CD14-positive monocyte (primary cell): ENCODE measurements around the gene KIF1A. TPM values are rescaled to one million over a fixed set of nuclear protein-coding genes. Genes with fewer than 3 reads are reported as not detected.
A peak's percentile ranks its signal among the peaks of the same experiment; 100 is the strongest.

Experiments
- DNase-seq, 3 donors: peaks; one replicate each; pipeline ENCODE4 v3.0.0-alpha.2; 2011 to 2022
- H2AFZ ChIP-seq: 2 replicates; pipeline ENCODE4 v1.6.0; 2012; ENCODE audit warnings: mild to moderate bottlenecking, low read depth, low read length, inconsistent platforms; ENCODE audit not compliant: insufficient read depth, poor library complexity, severe bottlenecking
- H3K27ac ChIP-seq, 2 donors: 1 replicate in 1 of 2; 2 replicates in 1 of 2; pipeline ENCODE4 v1.5.1; 2012 to 2013; ENCODE audit warnings: low read length in 2 of 2, control low read depth in 1 of 2, inconsistent platforms in 1 of 2, low read depth in 1 of 2, mild to moderate bottlenecking in 1 of 2
- H3K27me3 ChIP-seq, 2 donors: one replicate each; pipeline versions ENCODE4 v1.6.0 to v1.6.1; 2011 to 2013; ENCODE audit warnings: low read length in 2 of 2; ENCODE audit not compliant: control insufficient read depth in 2 of 2, insufficient read depth in 2 of 2
- H3K36me3 ChIP-seq, 2 donors: replicated peaks in 1 of 2; 1 replicate in 1 of 2; 2 replicates in 1 of 2; pipeline versions ENCODE4 v1.5.1 to v1.6.1; 2012 to 2013; ENCODE audit warnings: low read length in 2 of 2, control low read depth in 1 of 2, inconsistent platforms in 1 of 2, mild to moderate bottlenecking in 1 of 2; ENCODE audit not compliant: insufficient read depth in 2 of 2, control insufficient read depth in 1 of 2
- H3K4me1 ChIP-seq, 2 donors: 1 replicate in 1 of 2; 2 replicates in 1 of 2; pipeline versions ENCODE4 v1.5.1 to v1.6.1; 2012 to 2013; ENCODE audit warnings: low read length in 2 of 2, control low read depth in 1 of 2, inconsistent platforms in 1 of 2, mild to moderate bottlenecking in 1 of 2, moderate library complexity in 1 of 2; ENCODE audit not compliant: insufficient read depth in 2 of 2, control insufficient read depth in 1 of 2
- H3K4me2 ChIP-seq: replicated peaks from 2 replicates; pipeline ENCODE3; 2012; ENCODE audit warnings: low read length, moderate library complexity, mild to moderate bottlenecking; ENCODE audit not compliant: poor library complexity, severe bottlenecking; ENCODE audit errors: extremely low read depth
- H3K4me3 ChIP-seq, 3 experiments: fragments of 200-600 bp in 1 of 3; sonication (generic) in 1 of 3; replicated peaks in 1 of 3; 1 replicate in 2 of 3; 2 replicates in 1 of 3; pipeline ENCODE4 v1.5.1; 2011 to 2013; ENCODE audit warnings: low read length in 3 of 3, mild to moderate bottlenecking in 3 of 3, control low read depth in 2 of 3, low read depth in 2 of 3, inconsistent platforms in 1 of 3, moderate library complexity in 1 of 3
- H3K79me2 ChIP-seq: 2 replicates; pipeline ENCODE4 v1.6.0; 2012; ENCODE audit warnings: mild to moderate bottlenecking, control low read depth, inconsistent platforms, low read length, moderate library complexity; ENCODE audit not compliant: insufficient read depth
- H3K9ac ChIP-seq: 2 replicates; pipeline ENCODE4 v1.6.0; 2017; ENCODE audit warnings: low read length, mild to moderate bottlenecking; ENCODE audit not compliant: insufficient read depth, poor library complexity, severe bottlenecking
- H3K9me3 ChIP-seq, 2 donors: replicated peaks in 1 of 2; 1 replicate in 1 of 2; 2 replicates in 1 of 2; pipeline versions ENCODE4 v1.5.1 to v1.6.1; 2012 to 2013; ENCODE audit warnings: low read length in 2 of 2, control low read depth in 1 of 2; ENCODE audit not compliant: control insufficient read depth in 1 of 2, insufficient read depth in 1 of 2
- H4K20me1 ChIP-seq: 2 replicates; pipeline ENCODE4 v1.6.0; 2012; ENCODE audit warnings: mild to moderate bottlenecking, low read length, control low read depth, moderate library complexity; ENCODE audit not compliant: insufficient read depth
- H3K27ac Mint-ChIP-seq, 7 donors: one replicate each; pipeline ENCODE4 v1.8.0; 2020; ENCODE audit warnings: mild to moderate bottlenecking in 7 of 7, mixed read lengths in 7 of 7, moderate library complexity in 6 of 7, inconsistent platforms in 2 of 7
- H3K27me3 Mint-ChIP-seq, 3 donors: one replicate each; pipeline ENCODE4 v1.8.0; 2021 to 2022; ENCODE audit warnings: low read depth in 3 of 3, mild to moderate bottlenecking in 3 of 3, mixed read lengths in 3 of 3, moderate library complexity in 3 of 3, inconsistent platforms in 1 of 3
- H3K36me3 Mint-ChIP-seq, 2 donors: one replicate each; pipeline ENCODE4 v1.8.0; 2020; ENCODE audit warnings: mixed read lengths in 2 of 2, inconsistent platforms in 1 of 2, mild to moderate bottlenecking in 1 of 2
- H3K4me1 Mint-ChIP-seq: one replicate; pipeline ENCODE4 v1.8.0; 2020; ENCODE audit warnings: mild to moderate bottlenecking, mixed read lengths
- H3K4me3 Mint-ChIP-seq, 2 donors: one replicate each; pipeline ENCODE4 v1.8.0; 2020; ENCODE audit warnings: mild to moderate bottlenecking in 2 of 2, mixed read lengths in 2 of 2, moderate library complexity in 1 of 2
- H3K9me3 Mint-ChIP-seq, 7 donors: one replicate each; pipeline ENCODE4 v1.8.0; 2020 to 2022; ENCODE audit warnings: mixed read lengths in 7 of 7, mild to moderate bottlenecking in 6 of 7, moderate library complexity in 6 of 7, inconsistent platforms in 2 of 7
- WGBS: methylation state at CpG from one replicate; pipeline ENCODE4 v1.1.5; 2013; ENCODE audit warnings: missing lambda C conversion rate; ENCODE audit not compliant: insufficient coverage; 5-methylcytosine and 5-hydroxymethylcytosine counted together
- intact Hi-C, 2 donors: fragments of 100-400 bp; cut with micrococcal nuclease; formaldehyde crosslinking; loops; one replicate each; pipeline versions ENCODE4 v1.15.0 to v1.15.1; 2023
- polyA plus RNA-seq, 3 donors: library from polyadenylated mRNA; depleted of rRNA in 1 of 3; unstranded in 2 of 3; stranded (reverse) in 1 of 3; fragments of 300-500 nt in 2 of 3; fragments of >200 nt in 1 of 3; fragmentation: Illumina TruSeq in 2 of 3; gene quantifications; 1 replicate in 2 of 3; 2 replicates in 1 of 3; pipeline ENCODE4 v1.2.3, GENCODE V29; 2012 to 2021
- TF ChIP-seq, protein P1 (sequence below): fragments of 200-600 bp; IDR thresholded peaks from one replicate; pipeline ENCODE4 v1.8.0; 2022; ENCODE audit warnings: antibody characterized with exemption, mild to moderate bottlenecking

The KIF1A gene
- polyA plus RNA-seq, 3 donors: not detected

DNA sequence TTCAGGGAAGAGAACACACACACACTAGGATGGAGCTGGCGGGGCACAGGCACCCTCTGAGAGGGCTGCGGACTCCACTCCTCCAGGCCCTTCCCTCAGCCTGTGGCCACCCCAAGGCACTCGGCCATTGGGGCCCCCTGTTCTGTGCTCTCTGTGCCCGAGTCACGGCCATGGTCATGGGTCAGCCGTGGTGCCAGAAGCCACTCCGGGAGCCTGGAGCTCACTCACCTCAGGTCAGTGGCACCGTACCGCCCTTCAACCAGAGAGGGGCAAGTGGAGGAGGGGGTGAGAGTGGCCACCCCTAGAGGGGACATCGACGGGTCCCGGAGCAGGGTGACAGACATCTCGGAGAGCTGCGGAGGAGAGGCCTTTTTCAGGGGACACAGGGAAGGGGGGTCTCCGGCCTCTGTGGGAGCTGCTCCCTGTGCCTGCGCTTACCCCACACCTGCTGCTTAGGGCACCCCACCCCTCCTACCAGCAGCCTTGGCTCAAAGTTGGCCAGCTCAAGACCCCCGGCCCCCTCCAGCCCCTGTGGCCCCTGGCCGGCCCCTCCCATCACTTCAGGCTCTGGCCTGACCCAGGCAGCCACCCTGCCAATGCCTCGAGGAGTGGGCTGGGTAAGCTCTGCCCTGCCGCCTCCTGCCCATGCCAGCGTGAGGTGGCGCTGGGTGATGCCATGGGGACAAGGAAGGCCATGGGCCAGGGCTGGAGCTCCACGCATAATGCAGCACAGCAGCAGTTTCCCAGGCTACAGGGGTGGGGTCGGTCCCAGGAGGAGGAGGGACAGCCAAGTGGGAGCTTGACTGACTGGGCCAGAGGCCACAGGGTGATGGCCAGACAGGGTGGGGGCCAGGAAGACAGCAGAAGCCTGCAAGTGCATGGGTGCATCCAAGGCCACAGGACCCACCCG, 99.1 kb downstream of the KIF1A start:
- Histone ChIP-seq H3K27me3 (no peaks in the 10 kb centered on the region), H3K9ac (no peak overlapping the region), H3K4me2 (no peak overlapping the region), H3K27ac (no peak overlapping the region), H3K4me3 (no peak overlapping the region), H4K20me1 (no peaks in the 10 kb centered on the region), H3K4me1 (no peaks in the 10 kb centered on the region), H3K36me3 (no peaks in the 10 kb centered on the region), H3K79me2 (no peaks in the 10 kb centered on the region), H3K9me3 (no peaks in the 10 kb centered on the region), H2AFZ (no peak overlapping the region)
- intact Hi-C loops: no loop called here
- TF ChIP-seq, protein P1, sequence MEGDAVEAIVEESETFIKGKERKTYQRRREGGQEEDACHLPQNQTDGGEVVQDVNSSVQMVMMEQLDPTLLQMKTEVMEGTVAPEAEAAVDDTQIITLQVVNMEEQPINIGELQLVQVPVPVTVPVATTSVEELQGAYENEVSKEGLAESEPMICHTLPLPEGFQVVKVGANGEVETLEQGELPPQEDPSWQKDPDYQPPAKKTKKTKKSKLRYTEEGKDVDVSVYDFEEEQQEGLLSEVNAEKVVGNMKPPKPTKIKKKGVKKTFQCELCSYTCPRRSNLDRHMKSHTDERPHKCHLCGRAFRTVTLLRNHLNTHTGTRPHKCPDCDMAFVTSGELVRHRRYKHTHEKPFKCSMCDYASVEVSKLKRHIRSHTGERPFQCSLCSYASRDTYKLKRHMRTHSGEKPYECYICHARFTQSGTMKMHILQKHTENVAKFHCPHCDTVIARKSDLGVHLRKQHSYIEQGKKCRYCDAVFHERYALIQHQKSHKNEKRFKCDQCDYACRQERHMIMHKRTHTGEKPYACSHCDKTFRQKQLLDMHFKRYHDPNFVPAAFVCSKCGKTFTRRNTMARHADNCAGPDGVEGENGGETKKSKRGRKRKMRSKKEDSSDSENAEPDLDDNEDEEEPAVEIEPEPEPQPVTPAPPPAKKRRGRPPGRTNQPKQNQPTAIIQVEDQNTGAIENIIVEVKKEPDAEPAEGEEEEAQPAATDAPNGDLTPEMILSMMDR: no peak
- H3K27ac Mint-ChIP-seq: peak overlapping the region in 1 of 7 donors; percentile 57
- H3K9me3 Mint-ChIP-seq: no peaks in the 10 kb centered on the region
- H3K4me3 Mint-ChIP-seq: no peak overlapping the region
- 96% methylated on average over 14 of the region's 25 CpGs for WGBS
- DNase-seq: no peak
- H3K36me3 Mint-ChIP-seq: no peaks in the 10 kb centered on the region
- H3K27me3 Mint-ChIP-seq: peaks cover 0 to 3% (median 3%) of the 10 kb centered on the region in 3 donors
- H3K4me1 Mint-ChIP-seq: no peaks in the 10 kb centered on the region

DNA sequence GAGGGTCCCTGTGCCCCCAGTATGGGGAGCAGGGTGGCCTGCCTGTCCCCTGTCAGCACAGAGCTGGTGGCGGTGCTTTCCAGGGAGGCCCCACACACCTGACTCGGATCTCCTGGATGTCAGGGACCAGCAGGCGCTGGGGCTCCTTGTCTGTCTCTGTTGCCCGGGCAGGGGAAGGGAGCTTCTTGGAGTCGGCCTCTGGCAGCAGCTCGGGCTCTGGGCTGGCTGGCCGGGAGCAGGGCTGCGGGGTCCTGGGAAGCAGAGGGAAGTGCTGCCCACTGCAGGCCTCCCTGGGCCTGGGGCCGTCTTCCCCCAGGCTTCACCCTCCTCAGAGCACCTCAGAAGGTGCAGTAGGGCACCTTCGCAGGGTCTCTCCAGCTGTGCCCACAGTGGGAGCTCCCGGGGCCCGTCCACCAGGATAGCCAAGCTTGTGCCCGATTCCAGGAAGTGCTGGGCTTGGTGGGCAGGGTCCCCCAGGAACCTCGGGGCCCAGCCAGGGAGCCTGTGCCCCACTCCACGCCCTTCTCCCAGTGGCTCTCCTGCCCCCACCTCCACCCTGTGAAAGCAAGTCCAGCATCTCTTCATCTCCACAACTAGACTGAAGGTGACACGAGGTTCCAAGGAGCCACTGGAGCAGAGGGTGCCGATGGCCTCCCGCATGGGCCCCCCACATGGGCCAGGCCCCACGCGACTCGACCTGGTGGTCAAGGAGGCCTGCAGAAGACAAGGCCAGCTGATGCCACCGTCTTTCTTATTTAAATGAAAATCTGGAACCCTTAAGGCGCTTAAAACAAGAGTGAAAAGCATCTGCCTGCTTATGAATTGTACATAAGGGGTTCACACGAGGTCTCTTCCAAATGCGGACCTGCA, 100.1 kb downstream of the KIF1A start:
- no peaks in the 10 kb centered on the region for H3K36me3 ChIP-seq
- Mint-ChIP-seq H3K36me3 (no peaks in the 10 kb centered on the region), H3K27me3 (peaks cover 1 to 3% (median 3%) of the 10 kb centered on the region in 3 donors), H3K9me3 (no peaks in the 10 kb centered on the region), H3K4me1 (no peaks in the 10 kb centered on the region), H3K4me3 (no peak overlapping the region), H3K27ac (peak overlapping the region in 1 of 7 donors; percentile 28)
- TF ChIP-seq, protein P1: no peak
- no peaks in the 10 kb centered on the region for H3K27me3 ChIP-seq
- H4K20me1 ChIP-seq: no peaks in the 10 kb centered on the region
- DNase-seq: no peak
- no peaks in the 10 kb centered on the region for H3K79me2 ChIP-seq
- no peaks in the 10 kb centered on the region for H3K4me1 ChIP-seq
- no peak overlapping the region for H3K4me2 ChIP-seq
- H2AFZ ChIP-seq: no peak overlapping the region
- H3K9me3 ChIP-seq: no peaks in the 10 kb centered on the region
- H3K9ac ChIP-seq: no peak overlapping the region
- intact Hi-C loops: no loop called here
- no peak overlapping the region for H3K27ac ChIP-seq
- 90% methylated on average over 23 of the region's 25 CpGs for WGBS
- no peak overlapping the region for H3K4me3 ChIP-seq
